ENCODE results near the gene PCSK5. TPM values are rescaled to one million over a fixed set of nuclear protein-coding genes. Genes with fewer than 3 reads are reported as not detected.

The PCSK5 gene
- total RNA-seq, 2 donors from 2014 or later, result 2.5 to 3.5 TPM

DNA sequence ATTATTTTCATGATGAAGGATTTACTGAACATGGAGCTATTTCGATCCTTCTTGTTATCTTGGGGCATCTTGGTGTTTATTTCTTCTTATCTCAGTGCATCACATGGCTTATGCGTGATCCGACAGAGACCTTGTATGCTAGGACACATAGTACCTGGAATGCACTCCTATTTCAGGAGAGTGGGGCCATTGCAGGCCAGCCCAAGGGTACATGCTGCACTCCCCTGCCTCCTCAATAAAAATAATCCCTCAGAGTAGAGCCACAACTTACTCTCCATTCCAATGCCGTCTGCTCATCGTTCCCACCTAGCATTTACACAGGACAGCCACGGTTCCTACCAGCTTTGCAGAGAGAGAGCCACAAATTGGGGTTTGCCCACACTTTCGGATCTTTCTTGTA is 43.5 kb downstream of the PCSK5 start:
- no peak for DNase-seq
- Mint-ChIP-seq H3K9me3 (no peaks in the 10 kb centered on the region), H3K27ac (no peak overlapping the region), H3K4me3 (no peak overlapping the region), H3K36me3 (ENCODE audit: low read depth) (no peaks in the 10 kb centered on the region), H3K4me1 (peaks cover 2% of the 10 kb centered on the region), H3K27me3 (ENCODE audit: insufficient read depth) (peaks cover 15% of the 10 kb centered on the region)
- Histone ChIP-seq H3K27me3 (ENCODE audit: control insufficient read depth, insufficient read depth, low read length, poor library complexity, severe bottlenecking) (no peaks in the 10 kb centered on the region), H3K9me3 (ENCODE audit: control insufficient read depth, low read length) (no peaks in the 10 kb centered on the region), H3K4me1 (ENCODE audit: control insufficient read depth, insufficient read depth, low read length) (no peaks in the 10 kb centered on the region), H3K9ac (ENCODE audit: extremely low read depth, low read length, poor library complexity, severe bottlenecking) (no peak overlapping the region), H3K27ac (ENCODE audit: low read depth, low read length) (no peak overlapping the region), H3K4me3 (ENCODE audit: low read length) (no peak overlapping the region), H3K36me3 (ENCODE audit: control insufficient read depth, insufficient read depth, low read length) (no peaks in the 10 kb centered on the region)
- WGBS, 2 experiments (ENCODE audit: insufficient coverage in 1 of 2, insufficient read length in 1 of 2), result 87 to 93% methylated on average over 5 to 7 of the region's 7 CpGs
- TF ChIP-seq CTCF (conservative IDR thresholded peaks at IDR 0.05), result no peak

- H3K27me3 Mint-ChIP-seq (ENCODE audit: insufficient read depth), result peaks cover 18% of the 10 kb centered on the region
- H3K27ac ChIP-seq (ENCODE audit: low read depth, low read length), result no peak overlapping the region
- H3K4me3 ChIP-seq (ENCODE audit: low read length), result no peak overlapping the region
- WGBS, 2 experiments (ENCODE audit: insufficient coverage in 1 of 2, insufficient read length in 1 of 2), result 95% methylated on average over 2 of the region's 2 CpGs; no CpG with 5 or more reads in 1 of the 2 experiments
- no peak overlapping the region for H3K4me3 Mint-ChIP-seq
- H3K4me1 ChIP-seq (ENCODE audit: control insufficient read depth, insufficient read depth, low read length), result no peaks in the 10 kb centered on the region
- peaks cover 2% of the 10 kb centered on the region for H3K4me1 Mint-ChIP-seq
- H3K36me3 Mint-ChIP-seq (ENCODE audit: low read depth), result no peaks in the 10 kb centered on the region
- no peaks in the 10 kb centered on the region for H3K27me3 ChIP-seq (ENCODE audit: control insufficient read depth, insufficient read depth, low read length, poor library complexity, severe bottlenecking)
- no peak overlapping the region for H3K27ac Mint-ChIP-seq
- H3K9ac ChIP-seq (ENCODE audit: extremely low read depth, low read length, poor library complexity, severe bottlenecking), result no peak overlapping the region
- no peaks in the 10 kb centered on the region for H3K9me3 Mint-ChIP-seq
- no peaks in the 10 kb centered on the region for H3K9me3 ChIP-seq (ENCODE audit: control insufficient read depth, low read length)
- no peak for DNase-seq
- TF ChIP-seq CTCF (conservative IDR thresholded peaks at IDR 0.05), result no peak
- no peaks in the 10 kb centered on the region for H3K36me3 ChIP-seq (ENCODE audit: control insufficient read depth, insufficient read depth, low read length)
Measured at GRCh38 chr9:75935591-75935990, 45.1 kb downstream of the PCSK5 start.

- Histone ChIP-seq H3K4me1 (ENCODE audit: control insufficient read depth, insufficient read depth, low read length) (no peaks in the 10 kb centered on the region), H3K36me3 (ENCODE audit: control insufficient read depth, insufficient read depth, low read length) (no peaks in the 10 kb centered on the region), H3K9ac (ENCODE audit: extremely low read depth, low read length, poor library complexity, severe bottlenecking) (no peak overlapping the region), H3K9me3 (ENCODE audit: control insufficient read depth, low read length) (no peaks in the 10 kb centered on the region), H3K4me3 (ENCODE audit: low read length) (no peak overlapping the region), H3K27me3 (ENCODE audit: control insufficient read depth, insufficient read depth, low read length, poor library complexity, severe bottlenecking) (no peaks in the 10 kb centered on the region), H3K27ac (ENCODE audit: low read depth, low read length) (no peak overlapping the region)
- Mint-ChIP-seq H3K27me3 (ENCODE audit: insufficient read depth) (peaks cover 17% of the 10 kb centered on the region), H3K36me3 (ENCODE audit: low read depth) (no peaks in the 10 kb centered on the region), H3K4me3 (no peak overlapping the region), H3K27ac (no peak overlapping the region), H3K9me3 (peaks cover 2% of the 10 kb centered on the region), H3K4me1 (no peaks in the 10 kb centered on the region)
- no peak for TF ChIP-seq CTCF (conservative IDR thresholded peaks at IDR 0.05)
- DNase-seq, result no peak
- 91 to 100% methylated on average over 4 to 6 of the region's 7 CpGs for WGBS, 2 experiments (ENCODE audit: insufficient coverage in 1 of 2, insufficient read length in 1 of 2)
Measured at GRCh38 chr9:75937521-75938258, 47.2 kb downstream of the PCSK5 start.

All from endodermal cell (in vitro differentiated cells).